Liver (tissue), 9 donors: ENCODE data around the gene PARD6B. TPM values are rescaled to one million over a fixed set of nuclear protein-coding genes. Genes with fewer than 3 reads are reported as not detected.
A peak's percentile ranks its signal among the peaks of the same experiment; 100 is the strongest.

ENCODE experiments used
- DNase-seq: peaks from one replicate; pipeline ENCODE4 v3.0.0-alpha.2; 2017; ENCODE audit warnings: low spot score
- H3K27ac ChIP-seq, 2 donors: one replicate each; pipeline ENCODE4 v1.7.0; 2013; ENCODE audit warnings: inconsistent platforms in 2 of 2, low read length in 2 of 2, control low read depth in 1 of 2, low read depth in 1 of 2, mild to moderate bottlenecking in 1 of 2
- H3K27me3 ChIP-seq, 4 donors: one replicate each; pipeline versions ENCODE4 v1.6.1 to v1.7.0; 2013; ENCODE audit warnings: low read length in 3 of 4, inconsistent platforms in 1 of 4, mild to moderate bottlenecking in 1 of 4, moderate library complexity in 1 of 4; ENCODE audit not compliant: control insufficient read depth in 4 of 4, insufficient read depth in 4 of 4
- H3K36me3 ChIP-seq, 4 donors: one replicate each; pipeline versions ENCODE4 v1.6.1 to v1.7.0; 2013; ENCODE audit warnings: low read length in 3 of 4, mild to moderate bottlenecking in 3 of 4, low read depth in 1 of 4, moderate library complexity in 1 of 4; ENCODE audit not compliant: control insufficient read depth in 4 of 4, insufficient read depth in 3 of 4
- H3K4me1 ChIP-seq, 4 donors: one replicate each; pipeline versions ENCODE4 v1.6.1 to v1.7.0; 2013; ENCODE audit warnings: low read length in 3 of 4, mild to moderate bottlenecking in 3 of 4, moderate library complexity in 1 of 4; ENCODE audit not compliant: control insufficient read depth in 4 of 4, insufficient read depth in 4 of 4
- H3K4me3 ChIP-seq, 3 donors: one replicate each; pipeline versions ENCODE4 v1.6.1 to v1.7.0; 2013; ENCODE audit warnings: low read length in 3 of 3, control low read depth in 1 of 3, low read depth in 1 of 3, mild to moderate bottlenecking in 1 of 3
- H3K9ac ChIP-seq, 2 donors: one replicate each; pipeline ENCODE4 v1.7.0; 2013; ENCODE audit warnings: low read length in 2 of 2, mild to moderate bottlenecking in 2 of 2, moderate library complexity in 2 of 2, control low read depth in 1 of 2, low read depth in 1 of 2
- H3K9me3 ChIP-seq, 4 donors: one replicate each; pipeline versions ENCODE4 v1.6.1 to v1.7.0; 2013; ENCODE audit warnings: low read length in 3 of 4; ENCODE audit not compliant: control insufficient read depth in 4 of 4
- EGR1 ChIP-seq, 2 donors: IDR thresholded peaks; 2 replicates each; pipeline ENCODE4 v1.6.1; 2016 to 2018; ENCODE audit warnings: antibody characterized with exemption in 2 of 2, low read depth in 2 of 2
- FOXA1 ChIP-seq: IDR thresholded peaks from 2 replicates; pipeline ENCODE4 v1.6.1; 2016; ENCODE audit warnings: antibody characterized with exemption
- FOXA2 ChIP-seq: IDR thresholded peaks from 2 replicates; pipeline ENCODE4 v1.6.1; 2016; ENCODE audit warnings: antibody characterized with exemption
- GABPA ChIP-seq, 2 donors: IDR thresholded peaks in 1 of 2; conservative IDR thresholded peaks in 1 of 2; 2 replicates each; pipeline ENCODE4 v1.6.1; 2016; ENCODE audit warnings: antibody characterized with exemption in 2 of 2, mild to moderate bottlenecking in 1 of 2, moderate library complexity in 1 of 2
- HNF4A ChIP-seq, 2 donors: conservative IDR thresholded peaks; 2 replicates each; pipeline ENCODE4 v1.6.1; 2016; ENCODE audit warnings: antibody characterized with exemption in 2 of 2, mild to moderate bottlenecking in 2 of 2
- HNF4G ChIP-seq: IDR thresholded peaks from 2 replicates; pipeline ENCODE4 v1.6.1; 2016; ENCODE audit warnings: antibody characterized with exemption
- NR2F2 ChIP-seq: IDR thresholded peaks from 2 replicates; pipeline ENCODE4 v1.6.1; 2016; ENCODE audit warnings: antibody characterized with exemption
- RAD21 ChIP-seq, 2 donors: IDR thresholded peaks; 2 replicates each; pipeline ENCODE4 v1.6.1; 2016; ENCODE audit warnings: antibody characterized with exemption in 2 of 2, mild to moderate bottlenecking in 2 of 2
- RXRA ChIP-seq, 2 donors: IDR thresholded peaks; 2 replicates each; pipeline ENCODE4 v1.6.1; 2017 to 2018; ENCODE audit warnings: antibody characterized with exemption in 2 of 2, mild to moderate bottlenecking in 1 of 2
- SP1 ChIP-seq: IDR thresholded peaks from 2 replicates; pipeline ENCODE4 v1.6.1; 2018; ENCODE audit warnings: antibody characterized with exemption, mild to moderate bottlenecking
- TAF1 ChIP-seq: conservative IDR thresholded peaks from 2 replicates; pipeline ENCODE4 v1.6.1; 2016; ENCODE audit warnings: antibody characterized with exemption, mild to moderate bottlenecking
- YY1 ChIP-seq: IDR thresholded peaks from 2 replicates; pipeline ENCODE4 v1.6.1; 2016; ENCODE audit warnings: antibody characterized with exemption, mild to moderate bottlenecking
- WGBS: extraction: QIAGEN DNeasy Blood & Tissue Kit; methylation state at CpG from one replicate; pipeline ENCODE4 v1.1.7; 2013; 5-methylcytosine and 5-hydroxymethylcytosine counted together
- polyA plus RNA-seq, 2 donors: library from polyadenylated mRNA; stranded (reverse) in 1 of 2; unstranded in 1 of 2; fragments of 200-250 nt in 1 of 2; fragments of >200 nt in 1 of 2; fragmentation: Nextera tagmentation in 1 of 2; extraction: Ambion mirVana in 1 of 2; gene quantifications; one replicate each; pipeline versions ENCODE4 v1.2.1 to v1.2.3, GENCODE V29; 2013 to 2015
- total RNA-seq, 2 donors: library from RNA; depleted of rRNA; stranded (reverse); fragments of >200 nt; gene quantifications; one replicate each; pipeline ENCODE4 v1.2.3, GENCODE V29; 2014
- TF ChIP-seq, protein P1 (sequence below): IDR thresholded peaks from 2 replicates; pipeline ENCODE4 v1.6.1; 2016; ENCODE audit warnings: antibody characterized with exemption
- TF ChIP-seq, protein P2 (sequence below): IDR thresholded peaks from 2 replicates; pipeline ENCODE4 v1.6.1; 2016; ENCODE audit warnings: antibody characterized with exemption
- TF ChIP-seq, protein P3 (sequence below): IDR thresholded peaks from 2 replicates; pipeline ENCODE4 v1.6.1; 2016; ENCODE audit warnings: antibody characterized with exemption
- TF ChIP-seq, protein P4 (sequence below): IDR thresholded peaks from 2 replicates; pipeline ENCODE4 v1.6.1; 2016; ENCODE audit warnings: antibody characterized with exemption, mild to moderate bottlenecking
- TF ChIP-seq, protein P5 (sequence below): fragments of 150-350 bp; IDR thresholded peaks from 2 replicates; pipeline ENCODE4 v1.5.1; 2017; ENCODE audit warnings: improper control_type of control experiment, low read depth, low read length; ENCODE audit not compliant: missing input control
- donor health status: healthy.
- donor health status: healthy.
- donor health status: healthy.
- donor health status: healthy.
- donor health status: healthy.

PARD6B gene
- total and polyA plus RNA-seq, 4 donors, result 1.2 to 8.8 (median 5.9) TPM

DNA sequence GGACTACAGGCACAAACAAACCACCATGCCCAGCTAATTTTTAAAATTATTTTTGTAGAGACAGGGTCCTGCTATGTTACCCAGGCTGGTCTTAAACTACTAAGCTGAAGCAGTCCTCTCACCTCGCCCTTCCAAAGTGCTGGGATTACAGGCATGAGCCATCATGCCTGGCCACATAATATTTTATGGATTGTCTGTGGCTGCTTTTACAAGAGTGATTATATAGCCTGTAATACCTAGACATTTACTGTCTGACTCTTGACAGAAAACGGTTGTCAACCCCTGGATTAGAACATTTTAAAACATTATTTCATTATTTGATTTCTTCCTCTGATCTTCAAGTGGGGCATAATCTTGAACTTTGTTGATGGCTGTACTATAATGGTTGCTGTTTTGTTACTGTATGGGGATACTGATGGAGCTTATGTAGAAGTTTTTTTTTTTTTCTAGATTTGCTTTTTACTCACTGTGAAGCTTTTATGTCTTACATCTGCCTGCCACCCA is 14.3 kb downstream of the PARD6B start:
- no peak for DNase-seq
- no peaks in the 10 kb centered on the region for H3K9me3 ChIP-seq
- WGBS, result 73% methylated on average over 2 of the region's 2 CpGs
- H3K27ac ChIP-seq, result peak overlapping the region; percentile 64 to 65
- H3K27me3 ChIP-seq, result no peaks in the 10 kb centered on the region
- H3K9ac ChIP-seq, result no peak overlapping the region
- H3K4me3 ChIP-seq, result no peak overlapping the region
- peaks cover 3 to 58% (median 49%) of the 10 kb centered on the region in 4 donors for H3K4me1 ChIP-seq
- peaks cover 0 to 5% (median 3%) of the 10 kb centered on the region in 4 donors for H3K36me3 ChIP-seq
- TF ChIP-seq EGR1 (IDR thresholded peaks at IDR 0.05; ENCODE audit: low read depth in 2 of 2) (no peak), RXRA (IDR thresholded peaks at IDR 0.05) (no peak), NR2F2 (no peak), SP1 (no peak), YY1 (no peak), HNF4G (no peak), FOXA1 (no peak), HNF4A (conservative IDR thresholded peaks at IDR 0.05) (no peak), FOXA2 (no peak), GABPA (IDR thresholded peaks at IDR 0.05 in 1 of 2, conservative IDR thresholded peaks at IDR 0.05 in 1 of 2) (no peak), TAF1 (no peak), RAD21 (IDR thresholded peaks at IDR 0.05) (no peak)
- TF ChIP-seq, protein P1, sequence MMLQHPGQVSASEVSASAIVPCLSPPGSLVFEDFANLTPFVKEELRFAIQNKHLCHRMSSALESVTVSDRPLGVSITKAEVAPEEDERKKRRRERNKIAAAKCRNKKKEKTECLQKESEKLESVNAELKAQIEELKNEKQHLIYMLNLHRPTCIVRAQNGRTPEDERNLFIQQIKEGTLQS, result no peak
- TF ChIP-seq, protein P2, sequence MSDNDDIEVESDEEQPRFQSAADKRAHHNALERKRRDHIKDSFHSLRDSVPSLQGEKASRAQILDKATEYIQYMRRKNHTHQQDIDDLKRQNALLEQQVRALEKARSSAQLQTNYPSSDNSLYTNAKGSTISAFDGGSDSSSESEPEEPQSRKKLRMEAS, result no peak
- TF ChIP-seq, protein P3, sequence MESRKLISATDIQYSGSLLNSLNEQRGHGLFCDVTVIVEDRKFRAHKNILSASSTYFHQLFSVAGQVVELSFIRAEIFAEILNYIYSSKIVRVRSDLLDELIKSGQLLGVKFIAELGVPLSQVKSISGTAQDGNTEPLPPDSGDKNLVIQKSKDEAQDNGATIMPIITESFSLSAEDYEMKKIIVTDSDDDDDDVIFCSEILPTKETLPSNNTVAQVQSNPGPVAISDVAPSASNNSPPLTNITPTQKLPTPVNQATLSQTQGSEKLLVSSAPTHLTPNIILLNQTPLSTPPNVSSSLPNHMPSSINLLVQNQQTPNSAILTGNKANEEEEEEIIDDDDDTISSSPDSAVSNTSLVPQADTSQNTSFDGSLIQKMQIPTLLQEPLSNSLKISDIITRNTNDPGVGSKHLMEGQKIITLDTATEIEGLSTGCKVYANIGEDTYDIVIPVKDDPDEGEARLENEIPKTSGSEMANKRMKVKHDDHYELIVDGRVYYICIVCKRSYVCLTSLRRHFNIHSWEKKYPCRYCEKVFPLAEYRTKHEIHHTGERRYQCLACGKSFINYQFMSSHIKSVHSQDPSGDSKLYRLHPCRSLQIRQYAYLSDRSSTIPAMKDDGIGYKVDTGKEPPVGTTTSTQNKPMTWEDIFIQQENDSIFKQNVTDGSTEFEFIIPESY, result no peak
- TF ChIP-seq, protein P4, sequence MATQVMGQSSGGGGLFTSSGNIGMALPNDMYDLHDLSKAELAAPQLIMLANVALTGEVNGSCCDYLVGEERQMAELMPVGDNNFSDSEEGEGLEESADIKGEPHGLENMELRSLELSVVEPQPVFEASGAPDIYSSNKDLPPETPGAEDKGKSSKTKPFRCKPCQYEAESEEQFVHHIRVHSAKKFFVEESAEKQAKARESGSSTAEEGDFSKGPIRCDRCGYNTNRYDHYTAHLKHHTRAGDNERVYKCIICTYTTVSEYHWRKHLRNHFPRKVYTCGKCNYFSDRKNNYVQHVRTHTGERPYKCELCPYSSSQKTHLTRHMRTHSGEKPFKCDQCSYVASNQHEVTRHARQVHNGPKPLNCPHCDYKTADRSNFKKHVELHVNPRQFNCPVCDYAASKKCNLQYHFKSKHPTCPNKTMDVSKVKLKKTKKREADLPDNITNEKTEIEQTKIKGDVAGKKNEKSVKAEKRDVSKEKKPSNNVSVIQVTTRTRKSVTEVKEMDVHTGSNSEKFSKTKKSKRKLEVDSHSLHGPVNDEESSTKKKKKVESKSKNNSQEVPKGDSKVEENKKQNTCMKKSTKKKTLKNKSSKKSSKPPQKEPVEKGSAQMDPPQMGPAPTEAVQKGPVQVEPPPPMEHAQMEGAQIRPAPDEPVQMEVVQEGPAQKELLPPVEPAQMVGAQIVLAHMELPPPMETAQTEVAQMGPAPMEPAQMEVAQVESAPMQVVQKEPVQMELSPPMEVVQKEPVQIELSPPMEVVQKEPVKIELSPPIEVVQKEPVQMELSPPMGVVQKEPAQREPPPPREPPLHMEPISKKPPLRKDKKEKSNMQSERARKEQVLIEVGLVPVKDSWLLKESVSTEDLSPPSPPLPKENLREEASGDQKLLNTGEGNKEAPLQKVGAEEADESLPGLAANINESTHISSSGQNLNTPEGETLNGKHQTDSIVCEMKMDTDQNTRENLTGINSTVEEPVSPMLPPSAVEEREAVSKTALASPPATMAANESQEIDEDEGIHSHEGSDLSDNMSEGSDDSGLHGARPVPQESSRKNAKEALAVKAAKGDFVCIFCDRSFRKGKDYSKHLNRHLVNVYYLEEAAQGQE, result no peak
- TF ChIP-seq, protein P5, sequence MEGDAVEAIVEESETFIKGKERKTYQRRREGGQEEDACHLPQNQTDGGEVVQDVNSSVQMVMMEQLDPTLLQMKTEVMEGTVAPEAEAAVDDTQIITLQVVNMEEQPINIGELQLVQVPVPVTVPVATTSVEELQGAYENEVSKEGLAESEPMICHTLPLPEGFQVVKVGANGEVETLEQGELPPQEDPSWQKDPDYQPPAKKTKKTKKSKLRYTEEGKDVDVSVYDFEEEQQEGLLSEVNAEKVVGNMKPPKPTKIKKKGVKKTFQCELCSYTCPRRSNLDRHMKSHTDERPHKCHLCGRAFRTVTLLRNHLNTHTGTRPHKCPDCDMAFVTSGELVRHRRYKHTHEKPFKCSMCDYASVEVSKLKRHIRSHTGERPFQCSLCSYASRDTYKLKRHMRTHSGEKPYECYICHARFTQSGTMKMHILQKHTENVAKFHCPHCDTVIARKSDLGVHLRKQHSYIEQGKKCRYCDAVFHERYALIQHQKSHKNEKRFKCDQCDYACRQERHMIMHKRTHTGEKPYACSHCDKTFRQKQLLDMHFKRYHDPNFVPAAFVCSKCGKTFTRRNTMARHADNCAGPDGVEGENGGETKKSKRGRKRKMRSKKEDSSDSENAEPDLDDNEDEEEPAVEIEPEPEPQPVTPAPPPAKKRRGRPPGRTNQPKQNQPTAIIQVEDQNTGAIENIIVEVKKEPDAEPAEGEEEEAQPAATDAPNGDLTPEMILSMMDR, result no peak
